BE2C (cell line): Measurements from ENCODE around the gene CHSY3. TPM values are rescaled to one million over a fixed set of nuclear protein-coding genes. Genes with fewer than 3 reads are reported as not detected.

Experiments
- DNase-seq: peaks from one replicate; pipeline ENCODE4 v3.0.0-alpha.2; 2020
- H3K27me3 ChIP-seq: fragments of 250-450 bp; sonication (Bioruptor Pico); 2 replicates; pipeline ENCODE4 v1.5.1; 2020; ENCODE audit warnings: mild to moderate bottlenecking
- H3K36me3 ChIP-seq: fragments of 250-450 bp; sonication (Bioruptor Pico); 2 replicates; pipeline ENCODE4 v1.5.1; 2020; ENCODE audit warnings: mild to moderate bottlenecking
- H3K4me1 ChIP-seq: fragments of 250-450 bp; sonication (Bioruptor Pico); 2 replicates; pipeline ENCODE4 v1.5.1; 2020
- H3K4me3 ChIP-seq: 2 replicates; pipeline ENCODE4 v1.5.1; 2011; ENCODE audit warnings: low read depth, low read length
- H3K9me3 ChIP-seq: fragments of 250-450 bp; sonication (Bioruptor Pico); 2 replicates; pipeline ENCODE4 v1.5.1; 2020
- polyA plus RNA-seq: library from polyadenylated mRNA; unstranded; fragments of >200 nt; gene quantifications from one replicate; pipeline ENCODE4 v1.2.1, GENCODE V29; 2012; ENCODE audit warnings: low read depth, missing spikeins; ENCODE audit not compliant: insufficient read length, insufficient read depth
- TF ChIP-seq, protein P1 (sequence below): IDR thresholded peaks from 2 replicates; pipeline ENCODE4 v1.5.1; 2012; ENCODE audit warnings: mild to moderate bottlenecking, low read depth, low read length

Gene CHSY3
- polyA plus RNA-seq: not detected

- H3K4me1 ChIP-seq: no peaks in the 10 kb centered on the region
- peaks cover 91% of the 10 kb centered on the region for H3K27me3 ChIP-seq
- peak; percentile 77 for DNase-seq
- no peaks in the 10 kb centered on the region for H3K9me3 ChIP-seq
- TF ChIP-seq, protein P1, sequence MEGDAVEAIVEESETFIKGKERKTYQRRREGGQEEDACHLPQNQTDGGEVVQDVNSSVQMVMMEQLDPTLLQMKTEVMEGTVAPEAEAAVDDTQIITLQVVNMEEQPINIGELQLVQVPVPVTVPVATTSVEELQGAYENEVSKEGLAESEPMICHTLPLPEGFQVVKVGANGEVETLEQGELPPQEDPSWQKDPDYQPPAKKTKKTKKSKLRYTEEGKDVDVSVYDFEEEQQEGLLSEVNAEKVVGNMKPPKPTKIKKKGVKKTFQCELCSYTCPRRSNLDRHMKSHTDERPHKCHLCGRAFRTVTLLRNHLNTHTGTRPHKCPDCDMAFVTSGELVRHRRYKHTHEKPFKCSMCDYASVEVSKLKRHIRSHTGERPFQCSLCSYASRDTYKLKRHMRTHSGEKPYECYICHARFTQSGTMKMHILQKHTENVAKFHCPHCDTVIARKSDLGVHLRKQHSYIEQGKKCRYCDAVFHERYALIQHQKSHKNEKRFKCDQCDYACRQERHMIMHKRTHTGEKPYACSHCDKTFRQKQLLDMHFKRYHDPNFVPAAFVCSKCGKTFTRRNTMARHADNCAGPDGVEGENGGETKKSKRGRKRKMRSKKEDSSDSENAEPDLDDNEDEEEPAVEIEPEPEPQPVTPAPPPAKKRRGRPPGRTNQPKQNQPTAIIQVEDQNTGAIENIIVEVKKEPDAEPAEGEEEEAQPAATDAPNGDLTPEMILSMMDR: no peak
- no peaks in the 10 kb centered on the region for H3K36me3 ChIP-seq
- H3K4me3 ChIP-seq: peak within 1 kb of the TSS; percentile 48
Measured at GRCh38 chr5:129904102-129904666, at the start of gene CHSY3. Gene CHSY3, plus strand, starts transcription at chr5:129904465.

DNA sequence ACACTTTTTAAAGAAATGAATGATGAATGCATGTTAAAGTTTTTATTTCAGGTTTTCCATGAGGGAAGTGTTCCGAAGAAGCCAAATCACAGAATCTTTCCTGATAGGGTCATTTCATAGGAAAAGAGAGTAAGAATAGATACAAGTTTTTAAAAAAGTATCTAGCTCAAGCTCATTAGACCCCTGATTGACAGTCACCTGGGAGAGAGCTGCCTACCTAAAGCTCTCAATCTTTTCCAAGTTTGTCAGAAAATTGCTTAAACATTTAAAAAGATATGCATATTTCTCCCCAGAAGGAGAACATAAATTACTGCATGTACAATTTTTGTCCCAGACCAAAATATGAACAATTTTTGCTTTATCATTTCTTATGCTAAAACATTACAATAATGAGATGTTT is 47.9 kb upstream of the CHSY3 start:
- Histone ChIP-seq H3K27me3 (no peaks in the 10 kb centered on the region; the same call in none of the 2 replicates), H3K36me3 (no peaks in the 10 kb centered on the region)
- TF ChIP-seq, protein P1: no peak

GRCh38 chr5:129857116-129857515 is 47.1 kb upstream of the CHSY3 start:
- Histone ChIP-seq H3K27me3 (no peaks in the 10 kb centered on the region; the same call in none of the 2 replicates), H3K9me3 (no peaks in the 10 kb centered on the region), H3K36me3 (no peaks in the 10 kb centered on the region), H3K4me1 (no peaks in the 10 kb centered on the region; the same call in 1 of the 2 replicates), H3K4me3 (no peak overlapping the region)
- TF ChIP-seq, protein P1: no peak
- DNase-seq: no peak

More for the DNA sequence above, 47.9 kb upstream of the CHSY3 start:
- Histone ChIP-seq H3K4me3 (no peak overlapping the region), H3K9me3 (no peaks in the 10 kb centered on the region), H3K4me1 (no peaks in the 10 kb centered on the region; the same call in 1 of the 2 replicates)
- DNase-seq: no peak

GRCh38 chr5:129858131-129858675 is 46.1 kb upstream of the CHSY3 start:
- Histone ChIP-seq H3K4me3 (no peak overlapping the region), H3K4me1 (no peaks in the 10 kb centered on the region; the same call in 1 of the 2 replicates), H3K9me3 (no peaks in the 10 kb centered on the region), H3K36me3 (no peaks in the 10 kb centered on the region), H3K27me3 (no peaks in the 10 kb centered on the region; the same call in 1 of the 2 replicates)
- no peak for DNase-seq
- TF ChIP-seq, protein P1: no peak

- TF ChIP-seq, protein P1: no peak
- Histone ChIP-seq H3K36me3 (no peaks in the 10 kb centered on the region), H3K4me3 (no peak overlapping the region), H3K9me3 (no peaks in the 10 kb centered on the region), H3K4me1 (no peaks in the 10 kb centered on the region), H3K27me3 (peaks cover 3% of the 10 kb centered on the region)
- DNase-seq: no peak
Measured at GRCh38 chr5:129884322-129884721, 19.9 kb upstream of the CHSY3 start.

DNA sequence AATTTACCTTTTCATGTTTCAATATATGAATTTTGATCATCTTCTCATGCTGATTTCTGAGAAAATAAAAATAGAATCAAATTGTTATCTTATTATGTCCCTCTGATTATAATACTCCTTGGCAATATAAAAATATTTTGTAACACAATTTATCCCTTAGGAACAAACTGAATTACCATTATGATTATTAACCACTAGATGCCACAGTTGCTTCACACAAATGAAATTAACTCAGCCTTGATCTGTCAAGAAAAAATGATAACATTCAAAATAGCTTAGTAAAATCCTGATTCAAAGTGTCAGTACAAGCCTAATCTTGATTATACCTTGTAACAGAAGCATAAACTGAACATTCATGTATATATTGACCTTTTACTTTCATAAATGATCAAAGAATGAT is 4.8 kb upstream of the CHSY3 start:
- Histone ChIP-seq H3K4me3 (no peak overlapping the region), H3K4me1 (no peaks in the 10 kb centered on the region), H3K36me3 (no peaks in the 10 kb centered on the region), H3K9me3 (no peaks in the 10 kb centered on the region), H3K27me3 (peaks cover 53% of the 10 kb centered on the region)
- TF ChIP-seq, protein P1: peak; percentile 18; the same call in 1 of the 2 replicates
- DNase-seq: no peak
